Progenitor cell of endocrine pancreas (in vitro differentiated cells): Measurements from ENCODE around the gene RBM22. TPM values are rescaled to one million over a fixed set of nuclear protein-coding genes. Genes with fewer than 3 reads are reported as not detected.

Source experiments
- DNase-seq: peaks from one replicate; pipeline ENCODE4 v3.0.0; 2021; ENCODE audit warnings: low spot score; ENCODE audit not compliant: unreplicated experiment
- H3K27ac Mint-ChIP-seq: 2 replicates; pipeline ENCODE4 v1.8.0; 2021; ENCODE audit warnings: mild to moderate bottlenecking, moderate library complexity, mixed read lengths
- H3K27me3 Mint-ChIP-seq: 2 replicates; pipeline ENCODE4 v1.8.0; 2021; ENCODE audit warnings: mixed read lengths
- H3K36me3 Mint-ChIP-seq: 2 replicates; pipeline ENCODE4 v1.8.0; 2022; ENCODE audit warnings: mixed read lengths; ENCODE audit not compliant: insufficient read depth
- H3K4me1 Mint-ChIP-seq: 2 replicates; pipeline ENCODE4 v1.8.0; 2021; ENCODE audit warnings: low read depth, mixed read lengths
- H3K4me3 Mint-ChIP-seq: 2 replicates; pipeline ENCODE4 v1.8.0; 2021; ENCODE audit warnings: low read depth, mild to moderate bottlenecking, moderate library complexity, mixed read lengths
- H3K9me3 Mint-ChIP-seq: 2 replicates; pipeline ENCODE4 v1.8.0; 2021; ENCODE audit warnings: low read depth, mixed read lengths
- CTCF ChIP-seq: fragments of 200-600 bp; sonication (generic); IDR thresholded peaks from one replicate; pipeline ENCODE4 v1.5.0; 2021; ENCODE audit warnings: antibody characterized with exemption, mild to moderate bottlenecking; ENCODE audit not compliant: unreplicated experiment
- total RNA-seq: library from RNA; stranded (reverse); gene quantifications from 2 replicates; pipeline ENCODE4 v1.2.1, GENCODE V29; 2021

Gene RBM22
- total RNA-seq, 1 donor from 2014 or later: 59.1 TPM

- no peaks in the 10 kb centered on the region for H3K36me3 Mint-ChIP-seq
- H3K4me1 Mint-ChIP-seq: peaks cover 7% of the 10 kb centered on the region
- no peak for DNase-seq
- no peak for TF ChIP-seq CTCF
- peaks cover 21% of the 10 kb centered on the region for H3K27me3 Mint-ChIP-seq
- no peaks in the 10 kb centered on the region for H3K9me3 Mint-ChIP-seq
- H3K27ac Mint-ChIP-seq: no peak overlapping the region
- H3K4me3 Mint-ChIP-seq: no peak overlapping the region
Observed at GRCh38 chr5:150648294-150649107, 52.4 kb downstream of the RBM22 start.

GRCh38 chr5:150647275-150648251 is 53.3 kb downstream of the RBM22 start:
- no peaks in the 10 kb centered on the region for H3K36me3 Mint-ChIP-seq
- no peak for TF ChIP-seq CTCF
- no peak overlapping the region for H3K27ac Mint-ChIP-seq
- no peak overlapping the region for H3K4me3 Mint-ChIP-seq
- peaks cover 14% of the 10 kb centered on the region for H3K27me3 Mint-ChIP-seq
- H3K9me3 Mint-ChIP-seq: no peaks in the 10 kb centered on the region
- DNase-seq: no peak
- H3K4me1 Mint-ChIP-seq: peaks cover 7% of the 10 kb centered on the region

GRCh38 chr5:150645070-150645700 is 55.7 kb downstream of the RBM22 start:
- Mint-ChIP-seq H3K9me3 (no peaks in the 10 kb centered on the region), H3K27ac (no peak overlapping the region), H3K27me3 (peaks cover 7% of the 10 kb centered on the region), H3K4me3 (no peak overlapping the region), H3K36me3 (no peaks in the 10 kb centered on the region), H3K4me1 (peaks cover 17% of the 10 kb centered on the region)
- no peak for TF ChIP-seq CTCF
- no peak for DNase-seq

- TF ChIP-seq CTCF: no peak
- no peak for DNase-seq
- H3K27ac Mint-ChIP-seq: no peak overlapping the region
- H3K36me3 Mint-ChIP-seq: no peaks in the 10 kb centered on the region
- no peaks in the 10 kb centered on the region for H3K9me3 Mint-ChIP-seq
- H3K27me3 Mint-ChIP-seq: peaks cover 7% of the 10 kb centered on the region
- H3K4me3 Mint-ChIP-seq: no peak overlapping the region
- peaks cover 21% of the 10 kb centered on the region for H3K4me1 Mint-ChIP-seq
Observed at GRCh38 chr5:150644514-150644913, 56.3 kb downstream of the RBM22 start.

- Mint-ChIP-seq H3K9me3 (no peaks in the 10 kb centered on the region), H3K36me3 (no peaks in the 10 kb centered on the region)
- DNase-seq: no peak
Observed at GRCh38 chr5:150644058-150644457, 56.8 kb downstream of the RBM22 start.

More at GRCh38 chr5:150644058-150644457, 56.8 kb downstream of the RBM22 start:
- no peak for TF ChIP-seq CTCF
- Mint-ChIP-seq H3K27ac (peak overlapping the region; percentile 28), H3K4me3 (no peak overlapping the region), H3K4me1 (peaks cover 24% of the 10 kb centered on the region), H3K27me3 (peaks cover 7% of the 10 kb centered on the region)
